Lung (tissue), 12 donors: Measurements from ENCODE around the gene TMEM123. TPM values are rescaled to one million over a fixed set of nuclear protein-coding genes. Genes with fewer than 3 reads are reported as not detected.

ENCODE experiments used
- ATAC-seq: fragments of 200-7000 bp; cut with Tn5 transposase; one replicate; pipeline ENCODE4 v1.9.1; 2020; ENCODE audit warnings: moderate number of reproducible peaks; ENCODE audit not compliant: insufficient read depth, low FRiP score
- DNase-seq, 3 donors: peaks; one replicate each; pipeline ENCODE4 v3.0.0-alpha.2; 2013 to 2017
- H3K27ac ChIP-seq, 2 donors: one replicate each; pipeline ENCODE4 v1.5.1; 2013; ENCODE audit warnings: mild to moderate bottlenecking in 2 of 2, moderate library complexity in 2 of 2, control low read depth in 1 of 2, inconsistent platforms in 1 of 2, low read depth in 1 of 2, low read length in 1 of 2
- H3K27me3 ChIP-seq, 3 donors: one replicate each; pipeline ENCODE4 v1.5.1; 2013; ENCODE audit warnings: low read length in 2 of 3; ENCODE audit not compliant: control insufficient read depth in 3 of 3, insufficient read depth in 3 of 3
- H3K36me3 ChIP-seq, 4 donors: one replicate each; pipeline ENCODE4 v1.5.1; 2013; ENCODE audit warnings: low read length in 4 of 4, mild to moderate bottlenecking in 1 of 4, moderate library complexity in 1 of 4; ENCODE audit not compliant: control insufficient read depth in 4 of 4, insufficient read depth in 4 of 4
- H3K4me1 ChIP-seq, 5 donors: one replicate each; pipeline ENCODE4 v1.5.1; 2013; ENCODE audit warnings: low read length in 5 of 5, mild to moderate bottlenecking in 2 of 5, moderate library complexity in 1 of 5; ENCODE audit not compliant: control insufficient read depth in 5 of 5, insufficient read depth in 5 of 5
- H3K4me3 ChIP-seq: one replicate; pipeline ENCODE4 v1.5.1; 2013; ENCODE audit warnings: mild to moderate bottlenecking, control low read depth, moderate library complexity
- H3K9ac ChIP-seq, 2 donors: one replicate each; pipeline ENCODE4 v1.5.1; 2013; ENCODE audit warnings: low read length in 2 of 2, control low read depth in 1 of 2; ENCODE audit not compliant: insufficient read depth in 1 of 2
- H3K9me3 ChIP-seq, 4 donors: one replicate each; pipeline ENCODE4 v1.5.1; 2013; ENCODE audit warnings: low read length in 3 of 4, mild to moderate bottlenecking in 1 of 4, moderate library complexity in 1 of 4; ENCODE audit not compliant: control insufficient read depth in 4 of 4, insufficient read depth in 3 of 4
- WGBS, 2 donors: extraction: QIAGEN DNeasy Blood & Tissue Kit; methylation state at CpG; one replicate each; pipeline ENCODE4 v1.1.7; 2013; 5-methylcytosine and 5-hydroxymethylcytosine counted together
- polyA plus RNA-seq, 2 donors: library from polyadenylated mRNA; stranded (reverse); fragments of 200-250 nt; gene quantifications; one replicate each; pipeline ENCODE4 v1.2.1, GENCODE V29; 2013
- total RNA-seq, 2 donors: library from RNA; depleted of rRNA in 1 of 2; stranded (reverse); fragments of >200 nt in 1 of 2; gene quantifications; one replicate each; pipeline ENCODE4 v1.2.1, GENCODE V29; 2014 to 2021
- TF ChIP-seq, protein P1 (sequence below): IDR thresholded peaks from 2 replicates; pipeline ENCODE4 v1.5.1; 2012; ENCODE audit warnings: mild to moderate bottlenecking; ENCODE audit errors: control extremely low read depth, extremely low read depth
- donor health status: control.
- donor health status: control.
- donor health status: Bipolar disorder and iron deficiency.
- donor health status: healthy.
- donor health status: DM: yes; HTN: yes; CAD: no.

Gene TMEM123
- total and polyA plus RNA-seq, 4 donors: 53.6 to 245 (median 100) TPM

DNA sequence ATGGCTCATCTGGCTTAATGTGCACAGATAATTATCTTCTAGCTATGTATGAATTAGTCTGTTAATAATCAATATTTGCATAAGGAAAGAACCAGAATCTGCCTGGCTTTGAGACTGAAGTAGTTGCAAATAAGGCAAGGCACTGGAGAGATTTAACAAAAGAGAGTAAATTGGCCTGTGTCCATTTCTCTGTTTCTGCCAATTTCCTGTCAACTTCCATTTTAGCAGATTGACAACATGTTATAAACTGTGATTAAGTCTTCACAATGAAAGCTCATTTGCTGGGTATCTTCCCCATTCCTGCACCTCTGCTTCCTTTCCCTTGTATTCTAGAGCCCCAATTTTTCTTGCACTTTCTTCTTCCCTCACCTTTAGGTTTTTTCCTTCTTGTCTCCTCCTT, 5.3 kb upstream of the TMEM123 start:
- Histone ChIP-seq H3K4me3 (no peak overlapping the region), H3K27ac (no peak overlapping the region), H3K4me1 (peaks cover 0 to 17% (median 1%) of the 10 kb centered on the region in 5 donors), H3K36me3 (no peaks in the 10 kb centered on the region), H3K9me3 (no peaks in the 10 kb centered on the region), H3K9ac (no peak overlapping the region), H3K27me3 (no peaks in the 10 kb centered on the region)
- DNase-seq: peak in 1 of 3 donors; percentile 64
- ATAC-seq: no peak
- TF ChIP-seq, protein P1, sequence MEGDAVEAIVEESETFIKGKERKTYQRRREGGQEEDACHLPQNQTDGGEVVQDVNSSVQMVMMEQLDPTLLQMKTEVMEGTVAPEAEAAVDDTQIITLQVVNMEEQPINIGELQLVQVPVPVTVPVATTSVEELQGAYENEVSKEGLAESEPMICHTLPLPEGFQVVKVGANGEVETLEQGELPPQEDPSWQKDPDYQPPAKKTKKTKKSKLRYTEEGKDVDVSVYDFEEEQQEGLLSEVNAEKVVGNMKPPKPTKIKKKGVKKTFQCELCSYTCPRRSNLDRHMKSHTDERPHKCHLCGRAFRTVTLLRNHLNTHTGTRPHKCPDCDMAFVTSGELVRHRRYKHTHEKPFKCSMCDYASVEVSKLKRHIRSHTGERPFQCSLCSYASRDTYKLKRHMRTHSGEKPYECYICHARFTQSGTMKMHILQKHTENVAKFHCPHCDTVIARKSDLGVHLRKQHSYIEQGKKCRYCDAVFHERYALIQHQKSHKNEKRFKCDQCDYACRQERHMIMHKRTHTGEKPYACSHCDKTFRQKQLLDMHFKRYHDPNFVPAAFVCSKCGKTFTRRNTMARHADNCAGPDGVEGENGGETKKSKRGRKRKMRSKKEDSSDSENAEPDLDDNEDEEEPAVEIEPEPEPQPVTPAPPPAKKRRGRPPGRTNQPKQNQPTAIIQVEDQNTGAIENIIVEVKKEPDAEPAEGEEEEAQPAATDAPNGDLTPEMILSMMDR: no peak

DNA sequence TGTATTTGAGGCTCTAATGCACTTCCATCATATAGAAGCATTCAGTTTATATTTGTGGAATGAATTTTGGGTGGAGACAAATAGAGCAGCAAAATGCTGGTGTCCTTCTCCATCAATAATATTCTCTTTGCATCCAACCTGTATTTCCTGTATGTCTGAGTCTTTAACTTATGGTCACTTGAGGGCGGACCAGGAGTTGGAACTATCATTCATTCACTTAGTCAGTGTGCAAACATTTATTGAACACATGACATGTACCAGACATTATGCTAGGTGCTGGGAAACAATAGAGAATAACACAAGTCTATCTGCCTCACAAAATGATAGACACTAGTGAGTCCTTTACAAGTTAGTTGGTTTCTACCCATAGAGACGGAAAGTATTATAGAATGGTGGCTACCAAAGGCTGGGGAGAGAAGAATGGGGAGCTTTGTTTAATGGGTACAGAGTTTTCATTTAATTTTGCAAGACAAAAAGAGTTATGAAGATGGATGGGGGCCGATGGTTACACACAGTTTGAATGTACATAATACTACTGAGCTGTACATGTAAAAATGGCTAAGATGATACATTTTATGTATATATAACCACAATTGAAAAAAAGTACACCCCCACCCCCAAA, 4.6 kb upstream of the TMEM123 start:
- no peaks in the 10 kb centered on the region for H3K27me3 ChIP-seq
- H3K9me3 ChIP-seq: no peaks in the 10 kb centered on the region
- 92 to 95% methylated on average over 3 of the region's 3 CpGs for WGBS, 2 donors
- H3K4me1 ChIP-seq: peaks cover 0 to 17% (median 1%) of the 10 kb centered on the region in 5 donors
- no peak for DNase-seq
- TF ChIP-seq, protein P1: no peak
- no peak overlapping the region for H3K27ac ChIP-seq
- H3K9ac ChIP-seq: no peak overlapping the region
- no peak overlapping the region for H3K4me3 ChIP-seq
- no peak for ATAC-seq
- H3K36me3 ChIP-seq: no peaks in the 10 kb centered on the region

DNA sequence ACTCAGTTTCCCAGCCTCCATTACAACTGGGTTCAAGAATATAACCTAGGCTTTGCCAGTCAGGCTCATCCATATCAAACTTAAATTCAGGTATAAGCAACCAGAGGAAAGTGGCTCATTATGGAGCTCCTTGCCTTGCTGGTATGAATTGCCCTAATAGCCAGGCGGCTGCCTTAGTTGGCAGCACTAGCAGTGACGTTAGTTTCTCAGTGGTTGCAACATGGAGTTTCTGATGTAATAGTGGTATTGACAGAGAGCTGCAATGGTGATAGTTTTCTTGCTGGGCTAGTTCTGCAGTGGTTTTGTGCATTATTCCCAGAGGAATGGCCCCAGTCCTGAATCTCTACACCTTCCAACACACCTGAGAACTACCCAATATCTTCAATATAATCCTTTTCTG, 3.8 kb upstream of the TMEM123 start:
- no peak overlapping the region for H3K4me3 ChIP-seq
- H3K9me3 ChIP-seq: no peaks in the 10 kb centered on the region
- ATAC-seq: no peak
- no peak for DNase-seq
- H3K9ac ChIP-seq: no peak overlapping the region
- H3K36me3 ChIP-seq: no peaks in the 10 kb centered on the region
- H3K27ac ChIP-seq: no peak overlapping the region
- WGBS, 2 donors: 32 to 47% methylated on average over 2 of the region's 2 CpGs
- H3K4me1 ChIP-seq: peaks cover 0 to 17% (median 1%) of the 10 kb centered on the region in 5 donors
- no peaks in the 10 kb centered on the region for H3K27me3 ChIP-seq
- TF ChIP-seq, protein P1: no peak

DNA sequence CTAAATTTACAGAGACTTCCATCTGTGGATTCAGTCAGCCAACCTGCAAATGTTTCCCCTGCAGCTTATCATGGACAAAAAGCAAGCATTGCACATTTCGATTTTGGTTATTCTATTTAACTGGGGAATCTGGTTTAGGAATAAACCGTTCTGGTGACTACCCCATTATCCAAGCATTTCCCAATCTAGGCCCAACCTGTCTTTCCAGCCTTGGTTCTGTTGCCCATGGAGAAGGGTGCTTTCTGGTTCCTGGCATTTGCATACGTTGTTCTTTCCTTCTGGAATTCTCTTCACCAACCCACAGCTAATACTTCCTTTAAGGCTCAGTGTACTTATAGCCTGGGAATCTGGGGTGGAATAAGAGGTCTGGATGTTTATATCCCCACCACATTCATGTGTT, 1.4 kb upstream of the TMEM123 start:
- DNase-seq: no peak
- Histone ChIP-seq H3K9me3 (no peaks in the 10 kb centered on the region), H3K36me3 (no peaks in the 10 kb centered on the region), H3K4me3 (no peak overlapping the region), H3K4me1 (peaks cover 0 to 30% (median 6%) of the 10 kb centered on the region in 5 donors), H3K27me3 (no peaks in the 10 kb centered on the region), H3K27ac (no peak overlapping the region), H3K9ac (no peak overlapping the region)
- ATAC-seq: no peak
- 71 to 83% methylated on average over 3 of the region's 3 CpGs for WGBS, 2 donors
- TF ChIP-seq, protein P1: no peak
